Neural cell (in vitro differentiated cells): ENCODE measurements around the gene IL10RB. TPM values are rescaled to one million over a fixed set of nuclear protein-coding genes. Genes with fewer than 3 reads are reported as not detected.

ENCODE experiments used
- H2AFZ ChIP-seq: fragments of 200-600, 300-800 bp; sonication (generic), shearing (Covaris generic); 2 replicates; pipeline ENCODE4 v1.6.0; 2014; ENCODE audit warnings: low read depth, mild to moderate bottlenecking, antibody characterized with exemption, low read length, moderate library complexity
- H3F3A ChIP-seq: fragments of 200-600 bp; shearing (Covaris generic); 2 replicates; pipeline ENCODE4 v1.6.1; 2016; ENCODE audit warnings: mild to moderate bottlenecking, moderate library complexity, mixed read lengths, antibody characterized with exemption, low read length; ENCODE audit not compliant: insufficient read depth, poor library complexity, severe bottlenecking
- H3K27ac ChIP-seq: fragments of 200-600, 300-800 bp; sonication (generic), shearing (Covaris generic); 2 replicates; pipeline ENCODE4 v1.5.1; 2014; ENCODE audit warnings: mild to moderate bottlenecking, low read length, moderate library complexity
- H3K27me3 ChIP-seq: fragments of 300-800, 200-600 bp; sonication (generic), shearing (Covaris generic); 2 replicates; pipeline ENCODE4 v1.6.0; 2014; ENCODE audit warnings: mild to moderate bottlenecking, low read depth, low read length, moderate library complexity; ENCODE audit not compliant: insufficient read depth
- H3K36me3 ChIP-seq: fragments of 300-800, 200-600 bp; sonication (generic), shearing (Covaris generic); 2 replicates; pipeline ENCODE4 v1.5.1; 2014; ENCODE audit warnings: mild to moderate bottlenecking, antibody characterized with exemption, low read length, moderate library complexity; ENCODE audit not compliant: insufficient read depth
- H3K4me2 ChIP-seq: fragments of 300-800, 200-600 bp; sonication (generic), shearing (Covaris generic); 2 replicates; pipeline ENCODE4 v1.6.0; 2014; ENCODE audit warnings: mild to moderate bottlenecking, low read length
- H3K4me3 ChIP-seq: fragments of 300-800, 200-600 bp; sonication (generic), shearing (Covaris generic); 2 replicates; pipeline ENCODE4 v1.5.1; 2014; ENCODE audit warnings: mild to moderate bottlenecking, low read length, moderate library complexity
- H3K79me2 ChIP-seq: fragments of 200-600 bp; shearing (Covaris generic); replicated peaks from 2 replicates; pipeline ENCODE4 v1.6.0; 2014; ENCODE audit warnings: mild to moderate bottlenecking, low read length, moderate library complexity; ENCODE audit not compliant: insufficient read depth
- H3K9ac ChIP-seq: fragments of 300-800, 200-600 bp; sonication (generic), shearing (Covaris generic); 2 replicates; pipeline ENCODE4 v1.6.1; 2016; ENCODE audit warnings: mild to moderate bottlenecking, low read length, mixed read lengths
- H3K9me2 ChIP-seq: fragments of 200-600 bp; shearing (Covaris generic); 2 replicates; pipeline ENCODE4 v1.6.1; 2016; ENCODE audit warnings: mild to moderate bottlenecking, low read length, mixed read lengths; ENCODE audit not compliant: insufficient read depth
- H3K9me3 ChIP-seq: fragments of 200-600, 300-800 bp; sonication (generic), shearing (Covaris generic); 2 replicates; pipeline ENCODE4 v1.6.1; 2016; ENCODE audit warnings: mild to moderate bottlenecking, mixed run types, low read length, moderate library complexity, mixed read lengths
- H4K20me1 ChIP-seq: fragments of 200-600 bp; shearing (Covaris generic); 2 replicates; pipeline ENCODE4 v1.6.1; 2016; ENCODE audit warnings: mild to moderate bottlenecking, mixed run types; ENCODE audit not compliant: insufficient read depth
- CTCF ChIP-seq: fragments of 450-650 bp; IDR thresholded peaks from 2 replicates; pipeline ENCODE4 v1.5.1; 2014; ENCODE audit warnings: antibody characterized with exemption, mild to moderate bottlenecking, moderate library complexity; ENCODE audit not compliant: poor library complexity, severe bottlenecking
- EP300 ChIP-seq: fragments of 450-650 bp; conservative IDR thresholded peaks from 2 replicates; pipeline ENCODE4 v1.6.1; 2014; ENCODE audit warnings: antibody characterized with exemption, mild to moderate bottlenecking, moderate library complexity; ENCODE audit not compliant: poor library complexity, severe bottlenecking
- EZH2 ChIP-seq: fragments of 200-600, 300-800 bp; shearing (Covaris generic), sonication (generic); IDR thresholded peaks from 2 replicates; pipeline ENCODE4 v1.6.1; 2014; ENCODE audit warnings: antibody characterized with exemption, low read length, borderline replicate concordance, mild to moderate bottlenecking; ENCODE audit not compliant: insufficient read depth, poor library complexity, severe bottlenecking
- MXI1 ChIP-seq: fragments of 450-650 bp; conservative IDR thresholded peaks from 2 replicates; pipeline ENCODE4 v1.6.1; 2014; ENCODE audit warnings: antibody characterized with exemption, mild to moderate bottlenecking; ENCODE audit not compliant: poor library complexity, severe bottlenecking
- POLR2AphosphoS5 ChIP-seq: IDR thresholded peaks from 2 replicates; pipeline ENCODE4 v1.6.1; 2012
- RAD21 ChIP-seq: fragments of 450-650 bp; conservative IDR thresholded peaks from 2 replicates; pipeline ENCODE4 v1.6.1; 2014; ENCODE audit warnings: antibody characterized with exemption, mild to moderate bottlenecking, moderate library complexity
- SMC3 ChIP-seq: fragments of 450-650 bp; conservative IDR thresholded peaks from 2 replicates; pipeline ENCODE4 v1.6.1; 2014; ENCODE audit warnings: antibody characterized with exemption, mild to moderate bottlenecking, moderate library complexity; ENCODE audit not compliant: poor library complexity
- TAF1 ChIP-seq: IDR thresholded peaks from 2 replicates; pipeline ENCODE4 v1.6.1; 2012; ENCODE audit warnings: low read depth
- polyA plus RNA-seq: library from polyadenylated mRNA; depleted of rRNA; stranded (reverse); fragments of >200 nt; gene quantifications from 2 replicates; pipeline ENCODE4 v1.2.3, GENCODE V29; 2014
- TF ChIP-seq, protein P1 (sequence below): IDR thresholded peaks from 2 replicates; pipeline ENCODE4 v1.6.1; 2012; ENCODE audit warnings: borderline replicate concordance

Gene IL10RB
- polyA plus RNA-seq, 1 donor from 2014 or later = 6.0 TPM

DNA sequence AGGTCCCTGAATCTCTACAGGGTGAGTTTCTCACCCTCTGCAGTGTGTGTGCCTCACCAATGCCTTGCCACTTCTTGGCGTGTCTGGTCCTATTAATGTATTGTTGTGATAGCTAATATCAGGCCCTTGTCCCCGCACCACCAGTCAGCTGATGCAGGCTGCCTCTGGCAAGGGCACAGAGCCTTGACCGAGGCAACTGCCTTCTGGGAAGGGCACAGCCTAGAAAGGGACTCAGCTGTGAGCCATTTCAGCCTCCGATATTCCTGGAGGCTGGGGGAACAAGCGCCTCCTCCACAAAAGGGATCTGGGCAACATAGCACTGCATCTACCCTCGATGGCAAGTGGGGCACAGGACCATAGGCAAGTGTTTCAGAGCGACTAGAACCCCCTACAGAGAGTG, 27.0 kb downstream of the IL10RB start:
- Histone ChIP-seq H3F3A (no peaks in the 10 kb centered on the region), H3K9me2 (no peaks in the 10 kb centered on the region), H2AFZ (no peak overlapping the region), H3K27me3 (no peaks in the 10 kb centered on the region), H3K4me3 (no peak overlapping the region), H3K36me3 (no peaks in the 10 kb centered on the region), H3K9me3 (no peaks in the 10 kb centered on the region), H3K9ac (no peak overlapping the region), H3K27ac (no peak overlapping the region), H3K4me2 (no peak overlapping the region), H4K20me1 (no peaks in the 10 kb centered on the region), H3K79me2 (no peaks in the 10 kb centered on the region)
- no peak for TF ChIP-seq RAD21
- TF ChIP-seq MXI1 = no peak
- TF ChIP-seq SMC3 = no peak
- no peak for TF ChIP-seq CTCF
- no peak for TF ChIP-seq EZH2
- TF ChIP-seq, protein P1, sequence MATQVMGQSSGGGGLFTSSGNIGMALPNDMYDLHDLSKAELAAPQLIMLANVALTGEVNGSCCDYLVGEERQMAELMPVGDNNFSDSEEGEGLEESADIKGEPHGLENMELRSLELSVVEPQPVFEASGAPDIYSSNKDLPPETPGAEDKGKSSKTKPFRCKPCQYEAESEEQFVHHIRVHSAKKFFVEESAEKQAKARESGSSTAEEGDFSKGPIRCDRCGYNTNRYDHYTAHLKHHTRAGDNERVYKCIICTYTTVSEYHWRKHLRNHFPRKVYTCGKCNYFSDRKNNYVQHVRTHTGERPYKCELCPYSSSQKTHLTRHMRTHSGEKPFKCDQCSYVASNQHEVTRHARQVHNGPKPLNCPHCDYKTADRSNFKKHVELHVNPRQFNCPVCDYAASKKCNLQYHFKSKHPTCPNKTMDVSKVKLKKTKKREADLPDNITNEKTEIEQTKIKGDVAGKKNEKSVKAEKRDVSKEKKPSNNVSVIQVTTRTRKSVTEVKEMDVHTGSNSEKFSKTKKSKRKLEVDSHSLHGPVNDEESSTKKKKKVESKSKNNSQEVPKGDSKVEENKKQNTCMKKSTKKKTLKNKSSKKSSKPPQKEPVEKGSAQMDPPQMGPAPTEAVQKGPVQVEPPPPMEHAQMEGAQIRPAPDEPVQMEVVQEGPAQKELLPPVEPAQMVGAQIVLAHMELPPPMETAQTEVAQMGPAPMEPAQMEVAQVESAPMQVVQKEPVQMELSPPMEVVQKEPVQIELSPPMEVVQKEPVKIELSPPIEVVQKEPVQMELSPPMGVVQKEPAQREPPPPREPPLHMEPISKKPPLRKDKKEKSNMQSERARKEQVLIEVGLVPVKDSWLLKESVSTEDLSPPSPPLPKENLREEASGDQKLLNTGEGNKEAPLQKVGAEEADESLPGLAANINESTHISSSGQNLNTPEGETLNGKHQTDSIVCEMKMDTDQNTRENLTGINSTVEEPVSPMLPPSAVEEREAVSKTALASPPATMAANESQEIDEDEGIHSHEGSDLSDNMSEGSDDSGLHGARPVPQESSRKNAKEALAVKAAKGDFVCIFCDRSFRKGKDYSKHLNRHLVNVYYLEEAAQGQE = no peak
- no peak for TF ChIP-seq POLR2AphosphoS5
- no peak for TF ChIP-seq EP300
- TF ChIP-seq TAF1 = no peak

DNA sequence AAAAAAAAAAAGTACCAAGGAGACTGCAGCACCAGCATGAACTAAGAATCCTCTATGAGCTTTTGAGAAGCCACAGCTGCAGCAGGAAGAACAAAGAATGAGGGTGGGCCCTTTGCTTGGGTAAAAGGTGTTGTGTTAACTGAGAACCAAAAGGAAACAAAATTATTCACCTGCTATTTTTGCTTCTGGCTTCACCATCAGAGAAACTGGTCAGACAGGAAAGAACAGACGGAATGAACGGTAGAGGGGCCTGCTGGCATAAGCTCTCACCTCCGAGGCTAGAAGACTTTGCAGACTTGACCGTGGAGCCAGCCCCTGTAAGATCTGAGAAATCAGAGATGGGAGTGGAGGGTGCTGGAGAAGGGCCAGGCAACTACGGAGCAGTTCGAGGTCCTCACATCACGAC, 27.6 kb downstream of the IL10RB start:
- no peaks in the 10 kb centered on the region for H3K36me3 ChIP-seq
- no peaks in the 10 kb centered on the region for H3K9me2 ChIP-seq
- TF ChIP-seq, protein P1 = no peak
- no peak for TF ChIP-seq CTCF
- no peak for TF ChIP-seq POLR2AphosphoS5
- no peak overlapping the region for H3K4me3 ChIP-seq
- H3K79me2 ChIP-seq = no peaks in the 10 kb centered on the region
- H3K27me3 ChIP-seq = no peaks in the 10 kb centered on the region
- no peak overlapping the region for H3K27ac ChIP-seq
- H3K4me2 ChIP-seq = no peak overlapping the region
- H3F3A ChIP-seq = no peaks in the 10 kb centered on the region
- H2AFZ ChIP-seq = no peak overlapping the region
- H3K9ac ChIP-seq = no peak overlapping the region
- no peaks in the 10 kb centered on the region for H3K9me3 ChIP-seq
- no peaks in the 10 kb centered on the region for H4K20me1 ChIP-seq
